Measurements from ENCODE around the gene RELB. TPM values are rescaled to one million over a fixed set of nuclear protein-coding genes. Genes with fewer than 3 reads are reported as not detected.

Gene RELB
- total and polyA plus RNA-seq, 2 donors (not counting 3 experiments of a cell fraction or from before 2014, with no cell fraction given): 13.2 to 14.4 TPM

DNA sequence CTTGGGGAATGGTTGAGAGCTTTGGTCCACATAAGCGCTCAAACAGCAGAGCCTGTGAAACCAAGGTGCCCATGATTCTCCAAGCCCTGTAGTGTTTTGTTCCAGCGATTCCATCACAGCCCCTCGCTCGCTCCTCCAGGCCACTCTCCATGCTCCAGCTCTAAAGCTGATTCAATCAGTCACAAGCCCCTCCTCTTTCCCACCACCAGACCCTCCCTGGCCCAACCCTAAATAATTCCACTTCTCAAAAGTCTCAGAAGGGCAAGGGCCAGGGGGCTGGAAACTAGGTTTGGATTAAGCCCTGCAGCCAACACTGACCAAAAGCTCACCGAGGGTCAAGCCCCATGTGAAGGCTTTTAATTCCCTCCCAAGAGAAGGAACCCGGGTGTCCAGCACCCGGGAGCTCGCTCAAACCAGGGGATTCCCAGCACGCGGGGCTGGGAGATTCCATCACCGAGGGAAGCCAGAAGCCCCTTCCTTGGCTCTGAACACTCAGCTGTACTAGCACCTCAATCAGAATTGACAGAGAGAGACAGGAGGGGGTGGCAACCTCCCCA is 73.6 kb downstream of the RELB start:
- no TSS peak for BruUV-seq (replicated peaks)
- H2AFZ ChIP-seq (ENCODE audit: low read depth, low read length): no peak overlapping the region
- peaks cover 2 to 11% of the 10 kb centered on the region in 2 experiments for H3K36me3 ChIP-seq (ENCODE audit: control insufficient read depth in 2 of 2, extremely low read depth in 1 of 2, insufficient read depth in 2 of 2, low read length in 2 of 2)
- H3K9me1 ChIP-seq (replicated peaks; ENCODE audit: control insufficient read depth, extremely low read depth, insufficient read depth, low read length): no peaks in the 10 kb centered on the region
- DNase-seq (ENCODE audit: low read depth, low spot score) (no peak), FAIRE-seq (no peak)
- no peaks in the 10 kb centered on the region for H3K9me3 ChIP-seq (replicated peaks; ENCODE audit: control insufficient read depth, insufficient read depth, low read length)
- H3K4me1 ChIP-seq (ENCODE audit: control insufficient read depth, extremely low read depth, insufficient read depth, low read length): peaks cover 11% of the 10 kb centered on the region
- intact Hi-C loops (cut with micrococcal nuclease): loop anchor here (5.0 kb wide), 1 partner anchor 38 kb away; the partner anchor contains the start of gene CLASRP
- TF ChIP-seq POLR2A (IDR thresholded peaks at IDR 0.05; ENCODE audit: low read depth, low read length) (no peak), POLR2AphosphoS5 (IDR thresholded peaks at IDR 0.05; ENCODE audit: insufficient read depth, low read depth, low read length) (no peak), FOS (IDR thresholded peaks at IDR 0.05; ENCODE audit: borderline replicate concordance, insufficient read depth, low read length) (no peak), EZH2 (IDR thresholded peaks at IDR 0.05; ENCODE audit: borderline replicate concordance, low read depth, low read length, severe bottlenecking) (no peak), GATA2 (IDR thresholded peaks at IDR 0.05; ENCODE audit: insufficient read depth, insufficient read length, low read depth, low read length) (no peak), JUN (IDR thresholded peaks at IDR 0.05; ENCODE audit: borderline replicate concordance, insufficient read depth, insufficient read length, low read depth) (no peak), MYC (IDR thresholded peaks at IDR 0.05; ENCODE audit: low read depth, low read length) (no peak)
- TF ChIP-seq, protein P1, sequence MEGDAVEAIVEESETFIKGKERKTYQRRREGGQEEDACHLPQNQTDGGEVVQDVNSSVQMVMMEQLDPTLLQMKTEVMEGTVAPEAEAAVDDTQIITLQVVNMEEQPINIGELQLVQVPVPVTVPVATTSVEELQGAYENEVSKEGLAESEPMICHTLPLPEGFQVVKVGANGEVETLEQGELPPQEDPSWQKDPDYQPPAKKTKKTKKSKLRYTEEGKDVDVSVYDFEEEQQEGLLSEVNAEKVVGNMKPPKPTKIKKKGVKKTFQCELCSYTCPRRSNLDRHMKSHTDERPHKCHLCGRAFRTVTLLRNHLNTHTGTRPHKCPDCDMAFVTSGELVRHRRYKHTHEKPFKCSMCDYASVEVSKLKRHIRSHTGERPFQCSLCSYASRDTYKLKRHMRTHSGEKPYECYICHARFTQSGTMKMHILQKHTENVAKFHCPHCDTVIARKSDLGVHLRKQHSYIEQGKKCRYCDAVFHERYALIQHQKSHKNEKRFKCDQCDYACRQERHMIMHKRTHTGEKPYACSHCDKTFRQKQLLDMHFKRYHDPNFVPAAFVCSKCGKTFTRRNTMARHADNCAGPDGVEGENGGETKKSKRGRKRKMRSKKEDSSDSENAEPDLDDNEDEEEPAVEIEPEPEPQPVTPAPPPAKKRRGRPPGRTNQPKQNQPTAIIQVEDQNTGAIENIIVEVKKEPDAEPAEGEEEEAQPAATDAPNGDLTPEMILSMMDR (IDR thresholded peaks at IDR 0.05; ENCODE audit: extremely low read depth in 1 of 2, insufficient read depth in 1 of 2, low read depth in 1 of 2, low read length in 2 of 2): no peak
- TF ChIP-seq, protein P2, sequence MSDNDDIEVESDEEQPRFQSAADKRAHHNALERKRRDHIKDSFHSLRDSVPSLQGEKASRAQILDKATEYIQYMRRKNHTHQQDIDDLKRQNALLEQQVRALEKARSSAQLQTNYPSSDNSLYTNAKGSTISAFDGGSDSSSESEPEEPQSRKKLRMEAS (IDR thresholded peaks at IDR 0.05; ENCODE audit: insufficient read depth, insufficient read length): no peak
- H3K4me3 ChIP-seq (replicated peaks in 1 of 3; ENCODE audit: insufficient read depth in 1 of 3, low read depth in 1 of 3, low read length in 3 of 3): no peak overlapping the region
- peaks cover 7% of the 10 kb centered on the region for H3K79me2 ChIP-seq (ENCODE audit: control insufficient read depth, insufficient read depth, low read length)
- dilution Hi-C loops (cut with MboI; ENCODE audit: extremely low pct_ligation_motif_present, low sequenced_read_pairs): no loop called here
- CTCF ChIA-PET: interaction anchor here (1.2 to 2.5 kb wide), 2 partner anchors 15 to 17 kb away, joined by 4 to 9 read pairs; no protein-coding TSS in a partner anchor
- no peaks in the 10 kb centered on the region for H3K27me3 ChIP-seq (ENCODE audit: control insufficient read depth in 2 of 2, insufficient read depth in 2 of 2, low read length in 2 of 2)
- POLR2A ChIA-PET: no interaction called here
- no peak overlapping the region for H3K27ac ChIP-seq (ENCODE audit: insufficient read depth, low read depth, low read length)
- H4K20me1 ChIP-seq (replicated peaks; ENCODE audit: control insufficient read depth, extremely low read depth, insufficient read depth, low read length): no peaks in the 10 kb centered on the region
- H3K4me2 ChIP-seq (ENCODE audit: insufficient read depth, low read length): no peak overlapping the region
- H3K9ac ChIP-seq (replicated peaks; ENCODE audit: extremely low read depth, insufficient read depth, low read length): no peak overlapping the region
